HG02943 (cell line): Measurements from ENCODE around the gene RGL2.
A peak's percentile ranks its signal among the peaks of the same experiment; 100 is the strongest.

Experiments used
- ATAC-seq: cut with Tn5 transposase; IDR thresholded peaks from one replicate; pipeline ENCODE4 v1.9.1; 2021; ENCODE audit warnings: mild to moderate bottlenecking, low read depth, moderate library complexity; ENCODE audit not compliant: unreplicated experiment

Gene RGL2

DNA sequence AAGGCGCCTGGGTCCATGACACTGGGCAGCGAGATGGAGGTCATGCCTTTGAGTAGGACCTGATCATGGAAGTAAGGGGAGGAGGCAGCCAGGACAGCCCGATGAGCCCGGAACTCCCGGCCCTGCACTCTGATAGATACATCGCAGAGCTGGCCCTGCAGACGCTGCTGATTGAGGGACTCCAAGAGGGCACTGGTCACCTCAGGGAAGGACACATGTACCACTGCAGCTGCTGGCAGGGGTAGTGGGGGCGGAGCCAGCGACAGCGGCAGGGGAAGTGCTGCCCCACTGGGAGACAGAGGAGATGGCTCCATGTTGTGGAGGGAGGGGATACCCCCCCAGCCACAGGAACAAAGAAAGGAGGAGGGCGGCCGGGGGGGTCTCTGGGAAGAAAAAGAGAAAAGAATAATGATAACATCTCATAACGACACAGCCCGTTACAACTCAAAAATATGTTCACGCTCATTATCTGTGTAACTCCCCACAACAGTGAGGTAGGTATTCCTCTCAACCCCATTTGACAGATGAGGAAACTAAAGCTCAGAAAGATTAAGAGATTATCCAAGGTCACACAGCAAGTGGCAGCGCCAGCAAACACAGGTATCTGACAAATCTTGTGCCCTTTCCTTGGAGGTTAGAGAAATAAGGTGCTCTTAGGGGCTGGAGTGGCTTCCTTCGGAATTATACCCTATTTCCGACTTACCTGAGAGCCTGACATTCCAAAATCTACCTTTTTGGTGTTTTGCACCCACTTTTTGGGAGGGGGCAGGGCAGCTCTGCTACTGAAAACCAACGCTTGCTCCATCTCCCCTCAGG is 18.1 kb upstream of the RGL2 start:
- ATAC-seq: no peak

DNA sequence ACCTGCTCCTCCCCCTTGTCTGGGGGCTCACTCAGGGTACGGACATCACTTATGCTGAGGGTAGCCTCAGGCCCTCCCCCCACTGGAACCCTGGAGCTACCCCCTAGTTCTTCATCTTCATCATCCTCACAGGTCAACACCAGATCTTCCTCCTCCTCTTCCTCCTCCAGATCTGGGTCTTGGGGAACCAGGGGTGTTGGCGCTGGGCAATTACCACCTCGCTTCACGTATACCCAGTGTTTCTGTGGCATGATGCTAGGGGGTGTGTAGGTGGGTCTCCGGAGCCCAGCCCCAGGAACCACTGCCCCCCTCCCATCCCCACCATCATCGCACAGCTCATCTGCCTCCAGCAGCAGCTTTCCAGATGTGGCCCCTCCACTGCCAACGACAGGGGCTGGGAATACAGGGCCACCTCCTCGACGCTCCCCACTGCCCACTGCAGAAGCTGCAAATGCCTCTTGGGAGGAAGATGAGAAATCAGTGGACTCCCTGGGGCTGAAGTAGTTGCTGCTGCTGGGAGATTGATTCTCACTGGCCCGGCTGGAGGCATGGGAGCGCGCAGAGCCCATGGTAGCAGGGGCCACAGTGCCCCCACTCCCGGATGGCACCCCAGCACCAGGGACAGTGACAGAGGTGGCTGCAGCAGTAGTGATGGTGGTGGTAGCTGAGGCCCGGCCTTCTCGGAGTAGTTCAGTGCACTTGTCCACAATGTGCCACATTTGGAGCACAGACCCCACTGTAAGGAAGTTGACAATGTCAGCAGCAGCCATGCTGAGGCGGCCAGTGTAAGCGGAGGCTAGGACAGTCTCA is 17.3 kb upstream of the RGL2 start:
- ATAC-seq: no peak

- ATAC-seq: no peak
These were observed 16.4 kb upstream of the RGL2 start for GRCh38 chr6:33314943-33315792.

- no peak for ATAC-seq
These were observed 15.8 kb upstream of the RGL2 start for GRCh38 chr6:33314515-33314942.

DNA sequence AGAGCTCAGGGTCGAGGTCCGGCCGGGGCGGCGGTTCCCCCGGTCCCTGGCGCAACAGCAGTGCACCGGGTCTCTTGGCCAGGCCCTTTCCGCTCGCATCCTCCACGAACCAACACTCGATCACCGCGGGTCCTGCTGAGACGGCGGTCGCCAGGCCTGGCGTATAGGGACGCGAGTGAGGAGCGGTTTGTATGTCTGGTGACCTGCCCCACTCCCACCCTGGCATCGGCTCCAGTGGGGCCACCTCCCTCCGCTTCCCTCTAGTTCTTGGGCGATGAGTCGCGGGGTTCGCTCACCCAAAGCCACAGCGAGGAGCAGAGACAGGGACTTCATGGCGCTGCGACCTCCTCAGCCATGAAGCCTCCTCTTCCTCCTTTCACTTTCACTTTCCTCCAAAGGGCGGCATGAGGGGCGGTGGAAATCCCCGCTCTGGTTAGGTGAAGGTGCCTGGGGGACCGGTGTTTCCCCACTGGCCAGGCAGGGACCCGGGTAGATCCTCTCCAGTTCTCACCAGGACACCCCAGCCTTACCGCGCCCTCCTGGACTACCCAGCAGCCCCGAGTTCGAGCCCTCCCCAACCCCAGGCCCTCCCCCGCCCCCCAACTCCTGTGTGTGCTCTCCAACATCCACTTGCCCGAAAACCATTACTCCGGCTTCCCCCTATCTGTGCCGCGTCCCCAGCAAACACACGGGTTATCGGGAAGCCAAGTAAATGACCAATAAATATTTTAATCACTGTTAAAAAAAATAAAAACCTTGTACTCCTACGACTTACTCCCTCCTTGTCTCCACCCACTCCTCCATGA is 15.2 kb upstream of the RGL2 start, which contains the start of gene TAPBP:
Gene TAPBP, minus strand, starts transcription at position 370 of the 806 bp plus-strand sequence. Its CDS starts 37 bp downstream, at position 333.
- no peak for ATAC-seq

- ATAC-seq: no peak
These were observed 14.5 kb upstream of the RGL2 start for GRCh38 chr6:33313105-33313708.

DNA sequence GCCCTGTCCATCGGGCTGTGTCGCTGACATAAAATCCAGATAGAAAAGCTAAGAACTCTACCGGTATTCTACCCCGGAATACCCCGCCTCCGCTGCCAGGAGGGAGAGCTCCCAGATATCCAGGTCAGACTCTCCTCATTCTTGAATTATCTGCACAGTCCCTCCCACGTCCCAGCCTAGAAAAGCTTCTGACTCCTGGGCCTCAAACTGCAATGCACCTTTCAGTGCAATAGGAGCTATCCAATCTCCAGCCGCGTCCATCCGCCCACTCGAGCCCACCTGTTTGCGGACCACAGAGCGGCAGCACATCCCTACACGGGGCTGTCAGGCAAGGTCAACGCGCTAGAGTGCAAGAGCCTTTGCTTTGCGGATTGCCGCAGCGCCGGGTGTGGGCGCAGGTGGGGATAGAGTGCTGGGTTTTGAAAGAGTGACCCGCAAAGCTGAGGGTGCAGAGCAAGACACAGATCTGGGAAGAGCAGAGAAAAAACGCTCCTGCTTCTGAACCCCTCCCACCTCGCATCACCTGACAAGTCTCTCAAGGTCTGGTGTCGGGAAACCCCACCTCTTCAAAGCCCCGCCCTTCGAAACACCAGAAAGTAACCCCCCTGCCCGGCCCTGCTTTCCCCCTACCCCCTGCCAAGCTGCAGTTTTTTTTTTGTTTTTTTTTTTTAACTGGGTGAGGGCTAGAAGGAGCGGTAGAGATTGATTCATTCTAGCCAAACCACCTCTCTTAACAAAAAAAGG is 13.8 kb upstream of the RGL2 start:
- no peak for ATAC-seq

GRCh38 chr6:33306356-33306755 is 7.6 kb upstream of the RGL2 start:
- ATAC-seq: no peak

DNA sequence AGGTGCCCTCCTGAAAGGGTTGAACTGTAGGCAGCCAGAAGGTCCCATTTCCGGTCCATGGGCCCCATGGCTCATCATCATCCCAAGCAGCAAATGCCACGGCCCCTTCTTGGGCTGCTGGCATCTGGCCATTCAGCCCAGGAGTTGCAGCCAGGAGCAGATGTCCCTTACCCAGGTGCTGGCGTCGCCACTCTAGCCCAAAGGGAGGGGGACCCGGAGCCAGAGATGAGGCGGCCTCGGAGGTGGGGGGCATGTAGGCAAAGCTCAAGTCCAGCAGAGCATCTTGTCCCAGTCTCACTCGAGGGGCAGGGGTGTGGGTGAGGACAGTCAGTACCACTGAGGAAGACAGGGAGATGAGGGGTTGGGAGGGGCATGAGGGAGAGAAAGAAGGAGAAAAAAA is 6.3 kb upstream of the RGL2 start:
- no peak for ATAC-seq

- no peak for ATAC-seq
These were observed 5.5 kb upstream of the RGL2 start for GRCh38 chr6:33304216-33304615.

DNA sequence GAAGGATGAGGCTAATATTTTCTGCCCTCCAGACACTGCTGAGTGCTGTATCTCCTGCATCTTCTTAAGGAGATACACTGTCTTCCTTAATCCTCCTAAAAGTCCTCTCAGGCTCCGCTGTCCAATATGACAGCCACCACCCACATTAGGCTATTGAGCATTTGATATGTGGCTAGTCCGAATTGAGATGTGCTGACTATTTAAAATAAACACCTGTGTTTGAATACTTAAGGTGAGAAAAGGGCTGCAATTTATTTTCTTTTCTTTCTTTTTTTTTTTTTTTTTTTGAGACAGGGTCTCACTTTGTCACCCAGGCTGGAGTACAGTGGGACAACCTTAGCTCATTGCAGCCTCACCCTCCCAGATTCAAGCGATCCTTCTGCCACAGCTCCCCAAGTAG is 3.1 kb upstream of the RGL2 start:
- ATAC-seq: no peak

GRCh38 chr6:33299237-33299944 is 649 bp upstream of the RGL2 start:
- ATAC-seq: peak; percentile 57

- no peak for ATAC-seq
These were observed 578 bp downstream of the RGL2 start for GRCh38 chr6:33297956-33298772.

DNA sequence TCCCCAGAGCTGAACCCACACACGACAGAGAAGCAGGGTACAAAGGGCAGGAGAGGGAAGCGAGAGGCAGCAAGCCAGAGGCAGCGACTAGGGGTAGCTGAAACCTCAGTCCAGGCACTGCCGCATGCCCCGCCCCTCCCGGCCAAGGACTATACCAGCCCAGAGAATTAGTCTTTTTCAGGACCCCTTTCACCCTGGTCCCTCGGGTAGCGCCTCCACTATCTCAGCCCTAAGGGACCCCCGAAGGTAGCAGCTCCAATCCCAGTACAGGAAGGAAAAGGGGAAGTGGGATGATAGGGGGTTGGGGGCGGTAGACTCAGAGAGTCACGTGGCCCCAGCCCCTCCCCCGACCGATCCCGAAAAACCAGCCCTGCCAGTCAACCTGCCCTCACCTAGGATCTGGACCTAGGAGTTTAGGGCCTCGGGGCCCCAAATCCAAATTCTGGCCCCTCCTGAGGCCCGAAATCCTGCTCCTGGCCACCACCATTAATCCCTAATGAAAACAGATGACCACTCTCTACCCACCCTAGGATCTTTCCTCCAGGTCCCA is 1.3 kb downstream of the RGL2 start:
- ATAC-seq: no peak

DNA sequence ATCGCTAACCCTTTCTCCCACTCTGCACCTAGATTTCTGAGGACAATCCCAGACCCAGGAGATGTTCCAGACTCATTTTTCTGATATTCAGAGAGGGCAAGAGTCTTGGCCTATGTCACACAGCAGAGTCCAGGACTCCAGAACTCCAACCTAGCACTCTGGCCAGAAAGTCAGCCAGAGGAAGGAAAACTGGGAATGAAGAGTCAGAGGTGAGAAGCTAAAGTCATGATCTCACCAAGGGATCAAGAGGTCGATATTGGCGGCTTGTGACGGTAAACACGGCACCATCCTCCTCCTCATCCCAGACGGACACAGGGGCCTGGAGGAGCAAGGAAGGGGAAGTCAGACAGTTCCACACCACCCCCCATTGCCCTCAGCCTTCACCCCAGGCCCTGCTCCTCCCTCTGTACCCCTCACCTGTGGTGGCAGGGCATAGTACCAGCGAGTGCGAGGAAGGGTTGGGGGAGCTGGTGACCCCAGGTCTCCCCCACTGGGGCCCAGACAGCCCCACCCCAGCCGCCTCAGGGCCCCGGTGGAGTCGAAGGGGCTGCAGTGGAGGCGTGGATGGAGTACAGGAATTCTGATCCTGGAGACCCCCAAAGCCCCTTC is 1.8 kb downstream of the RGL2 start:
- no peak for ATAC-seq

- no peak for ATAC-seq
These were observed 2.9 kb downstream of the RGL2 start for GRCh38 chr6:33295621-33296369.
